HL-60 (cell line): ENCODE data around the gene ELP4.

Source experiments
- CTCF ChIP-seq: IDR thresholded peaks from one replicate; pipeline ENCODE4 v1.5.1; 2011; ENCODE audit warnings: low read length, control low read depth, inconsistent platforms; ENCODE audit not compliant: insufficient read depth
- POLR2AphosphoS5 ChIP-seq: IDR thresholded peaks from 2 replicates; pipeline ENCODE4 v1.6.1; 2012; ENCODE audit warnings: low read depth
- SPI1 ChIP-seq: IDR thresholded peaks from 2 replicates; pipeline ENCODE4 v1.6.1; 2012; ENCODE audit warnings: low read depth, mild to moderate bottlenecking, borderline replicate concordance
- TF ChIP-seq, protein P1 (sequence below): IDR thresholded peaks from 2 replicates; pipeline ENCODE4 v1.6.1; 2012; ENCODE audit warnings: low read depth; ENCODE audit not compliant: insufficient replicate concordance

GRCh38 chr11:31478223-31478590, 31.4 kb upstream of the ELP4 start:
- TF ChIP-seq CTCF (no peak), POLR2AphosphoS5 (no peak), SPI1 (no peak)
- TF ChIP-seq, protein P1, sequence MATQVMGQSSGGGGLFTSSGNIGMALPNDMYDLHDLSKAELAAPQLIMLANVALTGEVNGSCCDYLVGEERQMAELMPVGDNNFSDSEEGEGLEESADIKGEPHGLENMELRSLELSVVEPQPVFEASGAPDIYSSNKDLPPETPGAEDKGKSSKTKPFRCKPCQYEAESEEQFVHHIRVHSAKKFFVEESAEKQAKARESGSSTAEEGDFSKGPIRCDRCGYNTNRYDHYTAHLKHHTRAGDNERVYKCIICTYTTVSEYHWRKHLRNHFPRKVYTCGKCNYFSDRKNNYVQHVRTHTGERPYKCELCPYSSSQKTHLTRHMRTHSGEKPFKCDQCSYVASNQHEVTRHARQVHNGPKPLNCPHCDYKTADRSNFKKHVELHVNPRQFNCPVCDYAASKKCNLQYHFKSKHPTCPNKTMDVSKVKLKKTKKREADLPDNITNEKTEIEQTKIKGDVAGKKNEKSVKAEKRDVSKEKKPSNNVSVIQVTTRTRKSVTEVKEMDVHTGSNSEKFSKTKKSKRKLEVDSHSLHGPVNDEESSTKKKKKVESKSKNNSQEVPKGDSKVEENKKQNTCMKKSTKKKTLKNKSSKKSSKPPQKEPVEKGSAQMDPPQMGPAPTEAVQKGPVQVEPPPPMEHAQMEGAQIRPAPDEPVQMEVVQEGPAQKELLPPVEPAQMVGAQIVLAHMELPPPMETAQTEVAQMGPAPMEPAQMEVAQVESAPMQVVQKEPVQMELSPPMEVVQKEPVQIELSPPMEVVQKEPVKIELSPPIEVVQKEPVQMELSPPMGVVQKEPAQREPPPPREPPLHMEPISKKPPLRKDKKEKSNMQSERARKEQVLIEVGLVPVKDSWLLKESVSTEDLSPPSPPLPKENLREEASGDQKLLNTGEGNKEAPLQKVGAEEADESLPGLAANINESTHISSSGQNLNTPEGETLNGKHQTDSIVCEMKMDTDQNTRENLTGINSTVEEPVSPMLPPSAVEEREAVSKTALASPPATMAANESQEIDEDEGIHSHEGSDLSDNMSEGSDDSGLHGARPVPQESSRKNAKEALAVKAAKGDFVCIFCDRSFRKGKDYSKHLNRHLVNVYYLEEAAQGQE: no peak
